Kidney (tissue), 14 donors: ENCODE results near the gene RPL19. TPM values are rescaled to one million over a fixed set of nuclear protein-coding genes. Genes with fewer than 3 reads are reported as not detected.

Source experiments
- DNase-seq, 5 donors: peaks; one replicate each; pipeline ENCODE4 v3.0.0-alpha.2; 2013 to 2020
- FAIRE-seq: peaks from 2 replicates; lab custom pipeline; 2012; peaks lifted over from hg19 to GRCh38; lab: Jason Lieb, UNC
- H3K27ac ChIP-seq, 2 donors: one replicate each; pipeline ENCODE4 v1.7.0; 2013; ENCODE audit warnings: low read depth in 2 of 2, low read length in 2 of 2, inconsistent platforms in 1 of 2
- H3K27me3 ChIP-seq: one replicate; pipeline ENCODE4 v1.7.1; 2013; ENCODE audit warnings: low read length, inconsistent platforms; ENCODE audit not compliant: control insufficient read depth, insufficient read depth
- H3K36me3 ChIP-seq, 3 donors: one replicate each; pipeline versions ENCODE4 v1.7.0 to v1.7.1; 2013; ENCODE audit warnings: low read length in 3 of 3, control low read depth in 1 of 3, inconsistent platforms in 1 of 3; ENCODE audit not compliant: insufficient read depth in 3 of 3, control insufficient read depth in 2 of 3
- H3K4me1 ChIP-seq, 3 donors: one replicate each; pipeline versions ENCODE4 v1.7.0 to v1.7.1; 2013; ENCODE audit warnings: low read length in 3 of 3, inconsistent platforms in 1 of 3, low read depth in 1 of 3; ENCODE audit not compliant: control insufficient read depth in 2 of 3, insufficient read depth in 2 of 3
- H3K4me3 ChIP-seq, 3 donors: one replicate each; pipeline versions ENCODE4 v1.7.0 to v1.8.1; 2013; ENCODE audit warnings: low read length in 3 of 3, control low read depth in 1 of 3, inconsistent platforms in 1 of 3
- H3K9ac ChIP-seq, 3 donors: one replicate each; pipeline versions ENCODE4 v1.7.0 to v1.7.1; 2013; ENCODE audit warnings: low read length in 3 of 3, control low read depth in 1 of 3, inconsistent platforms in 1 of 3
- H3K9me3 ChIP-seq, 3 donors: one replicate each; pipeline versions ENCODE4 v1.7.0 to v1.7.1; 2013; ENCODE audit warnings: low read length in 3 of 3, control low read depth in 1 of 3, inconsistent platforms in 1 of 3; ENCODE audit not compliant: control insufficient read depth in 2 of 3, insufficient read depth in 1 of 3
- intact Hi-C: fragments of 100-400 bp; cut with DNase I; formaldehyde crosslinking; loops from one replicate; pipeline ENCODE4 v1.11.1; 2022
- polyA plus RNA-seq: library from polyadenylated mRNA; stranded (reverse); fragments of 350-450 nt; fragmentation: Illumina TruSeq; extraction: RNeasy Lipid Tissue Mini Kit (QIAGEN cat#74804); gene quantifications from one replicate; pipeline ENCODE4 v1.2.3, GENCODE V29; 2014; ENCODE audit warnings: low read depth, low replicate concordance; ENCODE audit not compliant: insufficient read depth
- total RNA-seq: library from RNA; stranded (reverse); fragmentation: NEBNext Ultra II Directional; extraction: Animal tissue kit (Norgen Biotek cat#: 25700); gene quantifications from one replicate; pipeline ENCODE4 v1.2.1, GENCODE V29; 2021
- TF ChIP-seq, protein P1 (sequence below): IDR thresholded peaks from 3 replicates; pipeline ENCODE4 v1.5.1; 2012; ENCODE audit warnings: mild to moderate bottlenecking, moderate library complexity, borderline replicate concordance; ENCODE audit not compliant: insufficient read depth; ENCODE audit errors: extremely low read depth
- donor health status: control.
- donor health status: control.
- donor health status: control.
- donor health status: control.
- donor health status: control.
- donor health status: DM: yes; HTN: yes; CAD: no.
- donor health status: Normal renal cell carcinoma (clear cell type).

RPL19 gene
- total and polyA plus RNA-seq, 2 donors from 2014 or later = 1,460 to 2,512 TPM

DNA sequence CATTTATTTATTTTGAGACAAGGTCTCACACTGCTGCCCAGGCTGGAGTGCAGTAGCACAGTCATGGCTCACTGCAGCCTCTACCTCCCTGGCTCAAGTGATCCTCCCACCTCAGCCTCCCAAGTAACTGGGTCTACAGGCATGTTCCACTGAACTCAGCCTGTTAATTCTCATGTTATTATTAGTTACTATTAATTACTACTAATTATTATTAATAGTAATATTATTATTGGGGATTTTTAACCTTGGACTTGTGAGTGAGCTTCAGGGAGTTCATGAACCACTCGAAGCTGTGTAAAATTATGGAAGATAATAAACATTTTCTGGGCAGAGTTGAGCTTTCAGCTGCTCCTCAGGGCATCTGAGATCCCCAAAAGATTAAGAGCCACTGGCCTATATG lies 30.3 kb downstream of the RPL19 start:
- TF ChIP-seq, protein P1, sequence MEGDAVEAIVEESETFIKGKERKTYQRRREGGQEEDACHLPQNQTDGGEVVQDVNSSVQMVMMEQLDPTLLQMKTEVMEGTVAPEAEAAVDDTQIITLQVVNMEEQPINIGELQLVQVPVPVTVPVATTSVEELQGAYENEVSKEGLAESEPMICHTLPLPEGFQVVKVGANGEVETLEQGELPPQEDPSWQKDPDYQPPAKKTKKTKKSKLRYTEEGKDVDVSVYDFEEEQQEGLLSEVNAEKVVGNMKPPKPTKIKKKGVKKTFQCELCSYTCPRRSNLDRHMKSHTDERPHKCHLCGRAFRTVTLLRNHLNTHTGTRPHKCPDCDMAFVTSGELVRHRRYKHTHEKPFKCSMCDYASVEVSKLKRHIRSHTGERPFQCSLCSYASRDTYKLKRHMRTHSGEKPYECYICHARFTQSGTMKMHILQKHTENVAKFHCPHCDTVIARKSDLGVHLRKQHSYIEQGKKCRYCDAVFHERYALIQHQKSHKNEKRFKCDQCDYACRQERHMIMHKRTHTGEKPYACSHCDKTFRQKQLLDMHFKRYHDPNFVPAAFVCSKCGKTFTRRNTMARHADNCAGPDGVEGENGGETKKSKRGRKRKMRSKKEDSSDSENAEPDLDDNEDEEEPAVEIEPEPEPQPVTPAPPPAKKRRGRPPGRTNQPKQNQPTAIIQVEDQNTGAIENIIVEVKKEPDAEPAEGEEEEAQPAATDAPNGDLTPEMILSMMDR = no peak
- peak in 2 of 5 donors; percentile 0 to 18 for DNase-seq
- FAIRE-seq = no peak
- Histone ChIP-seq H3K9ac (no peak overlapping the region), H3K27me3 (peaks cover 4% of the 10 kb centered on the region), H3K36me3 (no peaks in the 10 kb centered on the region), H3K4me1 (peaks cover 0 to 8% (median 3%) of the 10 kb centered on the region in 3 donors), H3K4me3 (no peak overlapping the region), H3K9me3 (no peaks in the 10 kb centered on the region), H3K27ac (no peak overlapping the region)
- intact Hi-C loops = no loop called here

DNA sequence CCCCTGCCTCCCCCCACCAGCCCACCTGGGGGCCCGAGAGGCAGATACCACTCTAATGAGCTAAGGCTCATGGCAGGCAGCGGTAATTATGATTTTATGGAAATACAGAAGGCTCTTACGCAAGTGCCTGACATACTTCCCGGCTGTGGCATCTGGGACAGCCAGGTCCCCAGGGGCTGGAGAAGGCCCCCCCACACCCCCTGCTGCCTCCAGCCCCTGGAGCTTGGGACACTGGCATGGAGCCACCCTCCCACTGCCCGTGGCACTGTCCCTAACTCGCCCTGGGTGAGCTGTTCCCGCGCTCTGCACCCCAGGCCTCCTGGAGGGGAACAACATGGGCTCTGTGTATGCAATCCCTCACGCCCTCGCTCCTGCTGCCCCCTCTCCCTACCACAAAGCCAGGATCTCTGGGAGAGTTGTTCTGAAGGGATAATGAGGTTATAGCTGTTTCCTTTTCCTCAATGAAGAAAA lies 31.0 kb downstream of the RPL19 start:
- peaks cover 0 to 8% (median 2%) of the 10 kb centered on the region in 3 donors for H3K4me1 ChIP-seq
- no peak overlapping the region for H3K9ac ChIP-seq
- intact Hi-C loops = no loop called here
- no peak for FAIRE-seq
- H3K36me3 ChIP-seq = no peaks in the 10 kb centered on the region
- H3K27ac ChIP-seq = no peak overlapping the region
- H3K9me3 ChIP-seq = no peaks in the 10 kb centered on the region
- H3K27me3 ChIP-seq = peaks cover 3% of the 10 kb centered on the region
- TF ChIP-seq, protein P1 = no peak
- peak in 2 of 5 donors; percentile 53 to 82 for DNase-seq
- no peak overlapping the region for H3K4me3 ChIP-seq

DNA sequence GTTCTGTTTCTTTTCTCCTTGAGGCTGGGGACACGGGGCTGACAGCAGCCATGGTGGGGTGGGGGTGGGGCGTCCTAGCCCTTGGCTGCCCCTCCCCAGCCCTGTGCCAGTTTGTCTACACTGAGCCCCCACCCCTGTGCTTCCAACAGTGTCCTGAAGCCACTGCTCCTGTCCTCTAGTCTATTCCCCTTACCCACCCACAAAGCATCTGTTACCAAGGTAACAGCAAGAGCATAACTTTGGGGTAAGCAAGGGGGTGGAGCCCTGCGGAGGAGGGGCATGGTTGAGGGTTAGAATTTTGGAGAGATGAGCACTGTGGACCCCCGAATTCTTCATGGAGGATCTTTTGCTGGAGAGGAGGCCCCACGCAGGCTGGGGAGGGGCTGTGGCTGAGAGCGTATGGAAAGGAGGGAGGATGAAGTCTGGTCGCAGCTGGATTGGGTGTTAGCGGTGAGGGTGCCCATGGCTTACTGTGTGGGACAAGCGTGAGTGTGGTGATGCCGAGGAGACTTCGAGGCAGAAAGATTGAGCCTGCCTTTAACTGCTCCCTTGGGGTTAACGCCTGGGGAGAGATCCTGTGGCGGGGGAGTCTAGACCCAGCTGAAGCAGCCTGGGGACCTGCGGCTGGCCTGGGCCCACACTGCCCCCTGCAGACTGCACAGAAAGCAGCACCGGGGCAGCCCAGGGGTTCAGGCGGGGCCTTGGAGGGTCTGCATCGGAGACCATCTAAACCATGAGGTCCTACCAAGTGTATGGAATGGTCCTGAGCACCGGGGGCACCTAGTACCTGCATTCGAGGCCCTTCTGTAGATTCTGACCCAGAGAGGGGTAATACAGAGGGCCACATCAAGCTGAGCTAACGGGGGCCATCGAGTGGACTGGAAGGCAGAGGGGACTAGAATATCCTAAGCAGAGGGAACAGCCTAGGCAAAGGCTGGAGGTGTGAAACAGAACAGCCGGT lies 31.8 kb downstream of the RPL19 start:
- no peaks in the 10 kb centered on the region for H3K36me3 ChIP-seq
- H3K4me3 ChIP-seq = peak overlapping the region in 1 of 3 donors; percentile 2
- intact Hi-C loops = no loop called here
- DNase-seq = peak in 4 of 5 donors; percentile 69 to 85 (median 72)
- FAIRE-seq = no peak
- TF ChIP-seq, protein P1 = peak; percentile 51
- H3K9ac ChIP-seq = no peak overlapping the region
- no peak overlapping the region for H3K27ac ChIP-seq
- H3K4me1 ChIP-seq = peaks cover 0 to 8% (median 0%) of the 10 kb centered on the region in 3 donors
- H3K27me3 ChIP-seq = no peaks in the 10 kb centered on the region
- H3K9me3 ChIP-seq = no peaks in the 10 kb centered on the region
